HuH-7.5 (cell line): ENCODE data around the gene UPK3A.

Experiments
- DNase-seq: peaks from one replicate; pipeline ENCODE4 v3.0.0; 2011; ENCODE audit warnings: low spot score

The UPK3A gene

DNA sequence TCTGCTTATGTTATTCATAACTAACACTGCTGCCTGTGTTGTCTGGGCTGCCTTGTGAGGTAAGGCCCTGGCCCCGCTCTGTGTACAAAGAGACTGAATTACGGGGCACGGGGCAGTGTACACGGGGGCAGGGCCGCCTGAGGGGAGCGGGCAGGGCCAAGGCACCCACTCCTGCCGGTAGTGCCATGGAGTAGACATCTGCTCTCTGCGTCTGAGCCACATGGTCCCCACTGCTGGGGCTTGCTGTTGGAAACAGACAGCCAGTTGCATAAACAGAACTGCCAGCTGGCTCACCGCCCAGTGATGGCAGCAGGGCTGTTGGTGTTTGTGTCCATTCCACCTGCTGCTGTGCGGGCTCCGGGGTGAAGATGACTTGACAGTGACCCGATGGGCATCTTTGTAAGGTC lies 44.8 kb downstream of the UPK3A start:
- DNase-seq: no peak

DNA sequence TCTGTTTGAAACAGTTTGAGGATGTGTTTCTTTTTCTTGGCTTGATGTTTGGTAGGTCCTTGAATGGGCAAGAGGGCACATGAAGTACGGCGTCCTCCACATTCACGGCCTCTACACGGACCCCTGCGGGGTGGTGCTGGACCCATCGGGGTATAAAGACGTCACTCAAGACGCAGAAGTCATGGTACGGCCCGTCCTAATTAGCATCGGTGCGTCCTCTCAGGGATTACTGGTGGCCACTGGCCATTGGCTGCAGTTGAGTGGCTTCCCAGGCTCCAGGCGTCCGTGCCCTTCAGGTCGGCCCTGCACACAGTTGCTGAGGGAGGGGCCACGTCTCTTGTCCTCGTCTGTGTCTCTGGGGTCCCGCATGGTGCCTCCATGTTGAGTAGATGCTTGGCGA lies 45.8 kb downstream of the UPK3A start:
- no peak for DNase-seq

GRCh38 chr22:45331486-45331885 lies 46.7 kb downstream of the UPK3A start:
- no peak for DNase-seq

- no peak for DNase-seq
Measured at GRCh38 chr22:45332001-45332400, 47.3 kb downstream of the UPK3A start.

DNA sequence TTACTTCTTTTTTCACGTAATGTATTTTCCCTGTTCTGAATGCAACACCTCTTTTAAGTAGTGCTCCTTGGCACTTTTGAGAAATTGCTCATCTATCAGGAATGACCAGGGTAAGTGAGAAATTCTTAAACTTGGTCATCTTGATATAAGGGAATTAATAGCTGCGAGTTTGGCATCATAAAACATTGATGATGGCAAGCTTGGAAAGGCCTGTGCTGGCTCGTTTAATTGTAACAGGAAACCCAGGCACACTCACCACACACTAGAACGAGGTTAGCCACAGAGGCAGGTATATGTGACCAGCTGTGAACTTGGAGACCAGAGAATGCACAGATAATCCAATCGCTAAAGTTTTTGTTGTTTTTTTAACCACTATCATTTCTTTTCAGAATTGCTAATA lies 49.3 kb downstream of the UPK3A start:
- DNase-seq: no peak

GRCh38 chr22:45334528-45334927 lies 49.8 kb downstream of the UPK3A start:
- DNase-seq: no peak

GRCh38 chr22:45335021-45335818 lies 50.5 kb downstream of the UPK3A start:
- no peak for DNase-seq

GRCh38 chr22:45335854-45336522 lies 51.2 kb downstream of the UPK3A start:
- no peak for DNase-seq

DNA sequence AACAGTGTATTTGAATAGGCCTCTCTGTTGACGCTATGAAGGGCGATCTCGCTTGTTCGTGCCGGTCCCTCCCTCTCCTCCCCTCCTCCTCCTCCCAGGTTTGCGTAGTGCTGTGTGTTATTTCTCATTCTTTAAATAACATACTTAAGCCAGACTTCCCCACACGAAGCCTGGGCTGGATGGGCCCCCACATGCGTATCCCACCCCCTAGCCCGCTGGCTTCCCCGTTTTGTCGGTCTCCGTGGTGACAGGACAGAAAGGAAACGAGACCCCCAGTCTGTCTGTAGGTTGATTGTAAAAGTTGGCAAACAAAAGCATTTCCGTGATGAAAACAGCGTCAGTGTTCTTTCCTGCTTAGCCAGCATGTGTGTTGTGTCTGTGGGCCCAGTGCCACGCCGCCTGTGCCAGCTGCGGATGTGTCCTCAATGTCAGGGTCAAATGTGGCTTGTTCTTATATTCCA lies 52.3 kb downstream of the UPK3A start:
- no peak for DNase-seq

DNA sequence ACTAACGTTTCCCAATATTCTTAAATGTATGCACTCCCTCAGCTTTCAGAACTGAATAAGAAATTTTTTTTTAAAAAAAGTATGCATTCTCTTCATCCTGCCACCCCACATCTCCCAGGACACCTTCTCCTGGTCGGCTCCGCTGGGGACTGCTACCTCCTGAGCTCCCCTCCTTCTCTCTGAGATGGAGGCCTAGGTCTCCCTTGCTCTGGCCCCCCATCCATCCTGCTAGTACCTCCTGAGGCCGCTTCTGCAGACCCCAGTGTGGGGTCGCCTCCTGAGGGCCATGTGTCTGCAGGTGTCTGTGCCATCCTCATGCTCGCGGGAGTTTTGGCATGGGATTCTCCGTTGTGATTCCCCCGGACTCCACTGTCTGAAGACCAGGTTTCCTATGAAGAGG lies 52.8 kb downstream of the UPK3A start:
- DNase-seq: no peak

- DNase-seq: no peak
Measured at GRCh38 chr22:45338795-45339194, 54.0 kb downstream of the UPK3A start.

- no peak for DNase-seq
Measured at GRCh38 chr22:45340323-45340722, 55.6 kb downstream of the UPK3A start.

GRCh38 chr22:45341498-45341897 lies 56.7 kb downstream of the UPK3A start:
- no peak for DNase-seq

- no peak for DNase-seq
Measured at GRCh38 chr22:45343143-45343542, 58.4 kb downstream of the UPK3A start.

- DNase-seq: no peak
Measured at GRCh38 chr22:45344334-45344733, 59.6 kb downstream of the UPK3A start.
